ENCODE data around the gene CABCOCO1. TPM values are rescaled to one million over a fixed set of nuclear protein-coding genes. Genes with fewer than 3 reads are reported as not detected.

Gene CABCOCO1
- polyA plus RNA-seq, 1 of the 3 experiments (the other 2 are of a cell fraction): 0.71 TPM

- no peaks in the 10 kb centered on the region for H3F3A ChIP-seq (replicated peaks; ENCODE audit: insufficient read depth)
- CTCF ChIA-PET: interaction anchor here (0.7 to 1.4 kb wide), 3 partner anchors 14 to 388 kb away, joined by 3 to 4 read pairs (median 3); no protein-coding TSS in a partner anchor
- no peak overlapping the region for H3K4me2 ChIP-seq
- no peaks in the 10 kb centered on the region for H3K27me3 ChIP-seq (ENCODE audit: insufficient read depth)
- H3K9me2 ChIP-seq: no peaks in the 10 kb centered on the region
- H2AFZ ChIP-seq (ENCODE audit: low read depth): no peak overlapping the region
- WGBS (ENCODE audit: low lambda C conversion rate): 66% methylated on average over 2 of the region's 2 CpGs
- no peak overlapping the region for H3K4me3 ChIP-seq (ENCODE audit: low read depth in 2 of 2, low read length in 1 of 2)
- no peak overlapping the region for H3K27ac ChIP-seq (ENCODE audit: low read depth in 2 of 2, low read length in 1 of 2)
- no peak for DNase-seq
- no peaks in the 10 kb centered on the region for H3K79me2 ChIP-seq (ENCODE audit: insufficient read depth)
- TF ChIP-seq RFX5 (IDR thresholded peaks at IDR 0.05; ENCODE audit: low read length) (no peak), FOSL2 (IDR thresholded peaks at IDR 0.05; ENCODE audit: borderline replicate concordance, low read depth) (no peak), REST (IDR thresholded peaks at IDR 0.05; ENCODE audit: low read depth, low read length) (no peak), GATA2 (CRISPR knock-in tag; IDR thresholded peaks at IDR 0.05) (no peak), RXRA (IDR thresholded peaks at IDR 0.05; ENCODE audit: borderline replicate concordance, low read depth) (no peak), MAX (IDR thresholded peaks at IDR 0.05; ENCODE audit: low read depth) (no peak), ELF1 (IDR thresholded peaks at IDR 0.05) (no peak), JUND (IDR thresholded peaks at IDR 0.05) (no peak), CHD2 (IDR thresholded peaks at IDR 0.05; ENCODE audit: low read length, partially characterized antibody) (no peak)
- no peak overlapping the region for H3K9ac ChIP-seq
- no peaks in the 10 kb centered on the region for H3K36me3 ChIP-seq (replicated peaks in 1 of 2; ENCODE audit: control insufficient read depth in 1 of 2, insufficient read depth in 2 of 2, low read length in 1 of 2)
- no peaks in the 10 kb centered on the region for H3K4me1 ChIP-seq (ENCODE audit: control insufficient read depth in 1 of 2, insufficient read depth in 2 of 2, low read depth in 1 of 2, low read length in 1 of 2)
- no peaks in the 10 kb centered on the region for H4K20me1 ChIP-seq (ENCODE audit: insufficient read depth)
- POLR2A ChIA-PET: no interaction called here
- no peaks in the 10 kb centered on the region for H3K9me3 ChIP-seq
Observed at GRCh38 chr10:61653699-61654098, 9.0 kb upstream of the CABCOCO1 start.

GRCh38 chr10:61655335-61655851 is 7.3 kb upstream of the CABCOCO1 start:
- DNase-seq: no peak
- no peak overlapping the region for H2AFZ ChIP-seq (ENCODE audit: low read depth)
- H3K27ac ChIP-seq (ENCODE audit: low read depth in 2 of 2, low read length in 1 of 2): no peak overlapping the region
- H3K27me3 ChIP-seq (ENCODE audit: insufficient read depth): no peaks in the 10 kb centered on the region
- H3K4me3 ChIP-seq (ENCODE audit: low read depth in 2 of 2, low read length in 1 of 2): no peak overlapping the region
- H3K79me2 ChIP-seq (ENCODE audit: insufficient read depth): no peaks in the 10 kb centered on the region
- no peaks in the 10 kb centered on the region for H3F3A ChIP-seq (replicated peaks; ENCODE audit: insufficient read depth)
- no peaks in the 10 kb centered on the region for H3K9me2 ChIP-seq
- CTCF ChIA-PET: interaction anchor here (1.2 kb wide), 1 partner anchor 10 kb away, joined by 3 read pairs; no protein-coding TSS in a partner anchor
- H3K9me3 ChIP-seq: no peaks in the 10 kb centered on the region
- H3K4me1 ChIP-seq (ENCODE audit: control insufficient read depth in 1 of 2, insufficient read depth in 2 of 2, low read depth in 1 of 2, low read length in 1 of 2): no peaks in the 10 kb centered on the region
- H3K9ac ChIP-seq: no peak overlapping the region
- H3K4me2 ChIP-seq: no peak overlapping the region
- H3K36me3 ChIP-seq (replicated peaks in 1 of 2; ENCODE audit: control insufficient read depth in 1 of 2, insufficient read depth in 2 of 2, low read length in 1 of 2): no peaks in the 10 kb centered on the region
- no peaks in the 10 kb centered on the region for H4K20me1 ChIP-seq (ENCODE audit: insufficient read depth)
- POLR2A ChIA-PET: no interaction called here
- TF ChIP-seq ZBTB33 (IDR thresholded peaks at IDR 0.05; ENCODE audit: borderline replicate concordance, low read depth): no peak
- no peak for TF ChIP-seq USF1 (IDR thresholded peaks at IDR 0.05; ENCODE audit: borderline replicate concordance, low read depth)
- no peak for TF ChIP-seq RXRA (IDR thresholded peaks at IDR 0.05; ENCODE audit: borderline replicate concordance, low read depth)
- no peak for TF ChIP-seq NRF1 (IDR thresholded peaks at IDR 0.05; ENCODE audit: low read depth, low read length)
- TF ChIP-seq NFIC (IDR thresholded peaks at IDR 0.05; ENCODE audit: borderline replicate concordance): no peak
- no peak for TF ChIP-seq RFX5 (IDR thresholded peaks at IDR 0.05; ENCODE audit: low read length)
- TF ChIP-seq YY1 (IDR thresholded peaks at IDR 0.05; ENCODE audit: low read depth): no peak
- TF ChIP-seq REST (IDR thresholded peaks at IDR 0.05; ENCODE audit: low read depth, low read length): no peak
- no peak for TF ChIP-seq FOXM1 (IDR thresholded peaks at IDR 0.05; ENCODE audit: low read depth)
- no peak for TF ChIP-seq USF2 (IDR thresholded peaks at IDR 0.05; ENCODE audit: borderline replicate concordance, low read depth, low read length)
